Liver (tissue), 3 donors: ENCODE results near the gene NTN5.

Experiments
- FOXA1 ChIP-seq: IDR thresholded peaks from 2 replicates; pipeline ENCODE4 v1.6.1; 2016; ENCODE audit warnings: antibody characterized with exemption
- HNF4G ChIP-seq: IDR thresholded peaks from 2 replicates; pipeline ENCODE4 v1.6.1; 2016; ENCODE audit warnings: antibody characterized with exemption
- JUND ChIP-seq, 2 donors: IDR thresholded peaks; 2 replicates each; pipeline ENCODE4 v1.6.1; 2016; ENCODE audit warnings: antibody characterized with exemption in 2 of 2
- MAX ChIP-seq: IDR thresholded peaks from 2 replicates; pipeline ENCODE4 v1.6.1; 2016; ENCODE audit warnings: antibody characterized with exemption
- SP1 ChIP-seq: IDR thresholded peaks from 2 replicates; pipeline ENCODE4 v1.6.1; 2018; ENCODE audit warnings: antibody characterized with exemption, mild to moderate bottlenecking
- YY1 ChIP-seq: IDR thresholded peaks from 2 replicates; pipeline ENCODE4 v1.6.1; 2016; ENCODE audit warnings: antibody characterized with exemption, mild to moderate bottlenecking
- TF ChIP-seq, protein P1 (sequence below): fragments of 150-350 bp; IDR thresholded peaks from 2 replicates; pipeline ENCODE4 v1.5.1; 2017; ENCODE audit warnings: improper control_type of control experiment, low read depth, low read length; ENCODE audit not compliant: missing input control
- TF ChIP-seq, protein P2 (sequence below): IDR thresholded peaks from 2 replicates; pipeline ENCODE4 v1.6.1; 2016; ENCODE audit warnings: antibody characterized with exemption, mild to moderate bottlenecking
- TF ChIP-seq, protein P3 (sequence below): IDR thresholded peaks from 2 replicates; pipeline ENCODE4 v1.6.1; 2016; ENCODE audit warnings: antibody characterized with exemption
- TF ChIP-seq, protein P4 (sequence below): IDR thresholded peaks from 2 replicates; pipeline ENCODE4 v1.6.1; 2016; ENCODE audit warnings: antibody characterized with exemption
- donor health status: healthy.
- donor health status: healthy.

GRCh38 chr19:48623556-48624066, 49.2 kb downstream of the NTN5 start:
- TF ChIP-seq HNF4G = no peak
- TF ChIP-seq, protein P1, sequence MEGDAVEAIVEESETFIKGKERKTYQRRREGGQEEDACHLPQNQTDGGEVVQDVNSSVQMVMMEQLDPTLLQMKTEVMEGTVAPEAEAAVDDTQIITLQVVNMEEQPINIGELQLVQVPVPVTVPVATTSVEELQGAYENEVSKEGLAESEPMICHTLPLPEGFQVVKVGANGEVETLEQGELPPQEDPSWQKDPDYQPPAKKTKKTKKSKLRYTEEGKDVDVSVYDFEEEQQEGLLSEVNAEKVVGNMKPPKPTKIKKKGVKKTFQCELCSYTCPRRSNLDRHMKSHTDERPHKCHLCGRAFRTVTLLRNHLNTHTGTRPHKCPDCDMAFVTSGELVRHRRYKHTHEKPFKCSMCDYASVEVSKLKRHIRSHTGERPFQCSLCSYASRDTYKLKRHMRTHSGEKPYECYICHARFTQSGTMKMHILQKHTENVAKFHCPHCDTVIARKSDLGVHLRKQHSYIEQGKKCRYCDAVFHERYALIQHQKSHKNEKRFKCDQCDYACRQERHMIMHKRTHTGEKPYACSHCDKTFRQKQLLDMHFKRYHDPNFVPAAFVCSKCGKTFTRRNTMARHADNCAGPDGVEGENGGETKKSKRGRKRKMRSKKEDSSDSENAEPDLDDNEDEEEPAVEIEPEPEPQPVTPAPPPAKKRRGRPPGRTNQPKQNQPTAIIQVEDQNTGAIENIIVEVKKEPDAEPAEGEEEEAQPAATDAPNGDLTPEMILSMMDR = no peak
- TF ChIP-seq YY1 = no peak
- TF ChIP-seq FOXA1 = no peak
- TF ChIP-seq, protein P2, sequence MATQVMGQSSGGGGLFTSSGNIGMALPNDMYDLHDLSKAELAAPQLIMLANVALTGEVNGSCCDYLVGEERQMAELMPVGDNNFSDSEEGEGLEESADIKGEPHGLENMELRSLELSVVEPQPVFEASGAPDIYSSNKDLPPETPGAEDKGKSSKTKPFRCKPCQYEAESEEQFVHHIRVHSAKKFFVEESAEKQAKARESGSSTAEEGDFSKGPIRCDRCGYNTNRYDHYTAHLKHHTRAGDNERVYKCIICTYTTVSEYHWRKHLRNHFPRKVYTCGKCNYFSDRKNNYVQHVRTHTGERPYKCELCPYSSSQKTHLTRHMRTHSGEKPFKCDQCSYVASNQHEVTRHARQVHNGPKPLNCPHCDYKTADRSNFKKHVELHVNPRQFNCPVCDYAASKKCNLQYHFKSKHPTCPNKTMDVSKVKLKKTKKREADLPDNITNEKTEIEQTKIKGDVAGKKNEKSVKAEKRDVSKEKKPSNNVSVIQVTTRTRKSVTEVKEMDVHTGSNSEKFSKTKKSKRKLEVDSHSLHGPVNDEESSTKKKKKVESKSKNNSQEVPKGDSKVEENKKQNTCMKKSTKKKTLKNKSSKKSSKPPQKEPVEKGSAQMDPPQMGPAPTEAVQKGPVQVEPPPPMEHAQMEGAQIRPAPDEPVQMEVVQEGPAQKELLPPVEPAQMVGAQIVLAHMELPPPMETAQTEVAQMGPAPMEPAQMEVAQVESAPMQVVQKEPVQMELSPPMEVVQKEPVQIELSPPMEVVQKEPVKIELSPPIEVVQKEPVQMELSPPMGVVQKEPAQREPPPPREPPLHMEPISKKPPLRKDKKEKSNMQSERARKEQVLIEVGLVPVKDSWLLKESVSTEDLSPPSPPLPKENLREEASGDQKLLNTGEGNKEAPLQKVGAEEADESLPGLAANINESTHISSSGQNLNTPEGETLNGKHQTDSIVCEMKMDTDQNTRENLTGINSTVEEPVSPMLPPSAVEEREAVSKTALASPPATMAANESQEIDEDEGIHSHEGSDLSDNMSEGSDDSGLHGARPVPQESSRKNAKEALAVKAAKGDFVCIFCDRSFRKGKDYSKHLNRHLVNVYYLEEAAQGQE = no peak
- no peak for TF ChIP-seq SP1
- TF ChIP-seq, protein P3, sequence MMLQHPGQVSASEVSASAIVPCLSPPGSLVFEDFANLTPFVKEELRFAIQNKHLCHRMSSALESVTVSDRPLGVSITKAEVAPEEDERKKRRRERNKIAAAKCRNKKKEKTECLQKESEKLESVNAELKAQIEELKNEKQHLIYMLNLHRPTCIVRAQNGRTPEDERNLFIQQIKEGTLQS = no peak
- no peak for TF ChIP-seq MAX
- no peak for TF ChIP-seq JUND (IDR thresholded peaks at IDR 0.05)
- TF ChIP-seq, protein P4, sequence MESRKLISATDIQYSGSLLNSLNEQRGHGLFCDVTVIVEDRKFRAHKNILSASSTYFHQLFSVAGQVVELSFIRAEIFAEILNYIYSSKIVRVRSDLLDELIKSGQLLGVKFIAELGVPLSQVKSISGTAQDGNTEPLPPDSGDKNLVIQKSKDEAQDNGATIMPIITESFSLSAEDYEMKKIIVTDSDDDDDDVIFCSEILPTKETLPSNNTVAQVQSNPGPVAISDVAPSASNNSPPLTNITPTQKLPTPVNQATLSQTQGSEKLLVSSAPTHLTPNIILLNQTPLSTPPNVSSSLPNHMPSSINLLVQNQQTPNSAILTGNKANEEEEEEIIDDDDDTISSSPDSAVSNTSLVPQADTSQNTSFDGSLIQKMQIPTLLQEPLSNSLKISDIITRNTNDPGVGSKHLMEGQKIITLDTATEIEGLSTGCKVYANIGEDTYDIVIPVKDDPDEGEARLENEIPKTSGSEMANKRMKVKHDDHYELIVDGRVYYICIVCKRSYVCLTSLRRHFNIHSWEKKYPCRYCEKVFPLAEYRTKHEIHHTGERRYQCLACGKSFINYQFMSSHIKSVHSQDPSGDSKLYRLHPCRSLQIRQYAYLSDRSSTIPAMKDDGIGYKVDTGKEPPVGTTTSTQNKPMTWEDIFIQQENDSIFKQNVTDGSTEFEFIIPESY = no peak
